ENCODE data around the gene NFATC1. TPM values are rescaled to one million over a fixed set of nuclear protein-coding genes. Genes with fewer than 3 reads are reported as not detected.

The NFATC1 gene
- total RNA-seq, 1 donor from 2014 or later, result 7.1 TPM

DNA sequence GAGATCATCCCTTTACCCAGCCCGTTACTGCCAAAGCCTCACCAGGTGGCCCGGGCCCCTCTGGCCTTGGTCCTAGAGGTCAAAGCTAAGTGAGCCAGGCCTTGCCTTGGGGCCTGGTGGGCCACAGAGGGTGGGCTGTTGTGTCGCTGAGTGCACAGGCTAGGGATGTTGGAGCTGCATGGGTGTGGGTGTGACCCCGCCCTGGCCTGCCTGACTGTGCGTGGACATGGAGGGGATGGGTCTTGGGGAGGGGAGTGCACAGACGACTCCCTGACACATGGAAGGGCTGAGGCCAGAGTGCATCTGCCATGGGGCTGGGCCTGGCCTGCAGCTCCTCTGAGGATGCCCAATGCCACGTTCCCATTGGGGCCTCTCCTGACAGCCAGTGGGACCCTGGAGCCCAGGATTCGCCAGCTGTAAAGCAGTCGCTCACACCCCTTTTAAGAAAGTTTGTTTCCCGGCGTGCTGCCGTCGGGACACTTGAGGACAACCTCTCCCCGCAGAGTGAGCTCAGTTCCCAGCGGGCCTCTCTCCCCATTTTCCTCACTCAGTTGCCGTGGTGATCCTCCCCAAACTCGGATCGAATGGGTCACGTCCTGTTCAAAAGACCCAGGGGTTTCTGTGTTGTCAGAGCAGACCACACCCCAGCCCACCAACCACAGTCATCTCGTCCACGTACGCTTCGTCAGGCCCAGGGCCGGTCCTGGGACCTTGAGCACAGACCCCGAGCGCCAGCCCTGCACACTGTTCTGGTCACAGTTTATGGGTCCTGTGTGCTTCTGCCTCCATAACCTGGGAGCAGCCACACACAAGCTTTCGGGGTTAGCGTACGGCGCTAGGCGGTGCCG lies 93.5 kb downstream of the NFATC1 start:
- Mint-ChIP-seq H3K4me3 (ENCODE audit: unreplicated experiment) (no peak overlapping the region), H3K27me3 (ENCODE audit: low read depth) (no peaks in the 10 kb centered on the region), H3K4me1 (ENCODE audit: low read depth) (peaks cover 29% of the 10 kb centered on the region), H3K9me3 (ENCODE audit: low read depth) (no peaks in the 10 kb centered on the region), H3K27ac (ENCODE audit: unreplicated experiment) (no peak overlapping the region), H3K36me3 (ENCODE audit: low read depth) (no peaks in the 10 kb centered on the region)
- TF ChIP-seq CTCF (IDR thresholded peaks at IDR 0.05), result no peak
- DNase-seq (ENCODE audit: low spot score), result peak; percentile 84

GRCh38 chr18:79489899-79490625 lies 94.3 kb downstream of the NFATC1 start:
- Mint-ChIP-seq H3K27me3 (ENCODE audit: low read depth) (no peaks in the 10 kb centered on the region), H3K9me3 (ENCODE audit: low read depth) (no peaks in the 10 kb centered on the region), H3K4me1 (ENCODE audit: low read depth) (peaks cover 23% of the 10 kb centered on the region), H3K27ac (ENCODE audit: unreplicated experiment) (no peak overlapping the region), H3K36me3 (ENCODE audit: low read depth) (no peaks in the 10 kb centered on the region), H3K4me3 (ENCODE audit: unreplicated experiment) (no peak overlapping the region)
- no peak for TF ChIP-seq CTCF (IDR thresholded peaks at IDR 0.05)
- peak; percentile 91 for DNase-seq (ENCODE audit: low spot score)

DNA sequence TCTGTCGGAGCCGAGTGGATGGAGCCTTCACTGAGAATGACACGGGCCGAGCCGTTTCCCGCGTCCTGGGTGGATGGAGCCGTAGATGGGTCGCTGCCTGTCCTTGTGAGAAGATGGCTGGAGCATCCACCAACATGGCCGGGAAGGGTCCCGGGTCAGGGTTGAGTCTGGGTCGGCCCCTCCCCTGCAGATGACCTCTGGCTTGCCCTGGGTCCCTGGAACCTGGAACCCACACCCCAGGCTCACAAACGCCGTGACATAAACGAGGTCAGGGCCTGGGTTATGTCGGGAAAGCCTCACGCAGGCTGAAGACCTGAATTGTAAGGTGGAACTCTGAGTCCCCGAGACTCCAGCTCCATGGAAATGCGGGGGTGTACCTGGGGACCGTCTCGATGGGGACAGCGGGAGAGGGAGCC lies 94.9 kb downstream of the NFATC1 start:
- Mint-ChIP-seq H3K27me3 (ENCODE audit: low read depth) (no peaks in the 10 kb centered on the region), H3K27ac (ENCODE audit: unreplicated experiment) (no peak overlapping the region), H3K4me1 (ENCODE audit: low read depth) (peaks cover 23% of the 10 kb centered on the region), H3K36me3 (ENCODE audit: low read depth) (no peaks in the 10 kb centered on the region), H3K9me3 (ENCODE audit: low read depth) (no peaks in the 10 kb centered on the region), H3K4me3 (ENCODE audit: unreplicated experiment) (no peak overlapping the region)
- peak; percentile 86 for DNase-seq (ENCODE audit: low spot score)
- TF ChIP-seq CTCF (IDR thresholded peaks at IDR 0.05), result no peak

DNA sequence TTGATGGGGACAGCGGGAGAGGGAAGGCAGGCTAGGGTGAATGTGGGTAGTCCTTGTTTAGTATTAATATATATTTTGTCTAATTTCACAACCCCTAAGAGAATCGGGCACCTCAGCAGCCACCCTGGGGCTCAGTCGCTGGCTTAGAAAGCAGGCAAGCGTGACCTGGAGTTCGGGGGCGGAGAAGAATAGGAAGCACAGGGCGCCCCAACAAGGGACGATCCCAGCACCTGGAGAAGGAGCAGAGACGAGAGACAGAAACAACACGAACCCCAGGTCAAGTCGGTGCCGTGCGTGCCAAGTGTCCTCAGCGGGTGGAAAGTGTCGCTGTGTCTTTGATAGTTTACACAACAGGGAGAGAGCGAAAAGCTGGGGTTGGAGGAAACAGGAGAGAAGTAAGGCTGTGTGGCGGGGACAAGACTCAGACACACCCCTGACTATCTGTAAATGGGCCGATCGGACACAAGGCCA lies 95.4 kb downstream of the NFATC1 start:
- peaks cover 20% of the 10 kb centered on the region for H3K4me1 Mint-ChIP-seq (ENCODE audit: low read depth)
- no peaks in the 10 kb centered on the region for H3K36me3 Mint-ChIP-seq (ENCODE audit: low read depth)
- H3K27ac Mint-ChIP-seq (ENCODE audit: unreplicated experiment), result no peak overlapping the region
- peak; percentile 75 for DNase-seq (ENCODE audit: low spot score)
- H3K4me3 Mint-ChIP-seq (ENCODE audit: unreplicated experiment), result no peak overlapping the region
- H3K9me3 Mint-ChIP-seq (ENCODE audit: low read depth), result no peaks in the 10 kb centered on the region
- no peaks in the 10 kb centered on the region for H3K27me3 Mint-ChIP-seq (ENCODE audit: low read depth)
- no peak for TF ChIP-seq CTCF (IDR thresholded peaks at IDR 0.05)

- peaks cover 7% of the 10 kb centered on the region for H3K9me3 Mint-ChIP-seq (ENCODE audit: low read depth)
These were observed 97.6 kb downstream of the NFATC1 start for GRCh38 chr18:79493211-79493800.

More at GRCh38 chr18:79493211-79493800, 97.6 kb downstream of the NFATC1 start:
- DNase-seq (ENCODE audit: low spot score), result peak; percentile 87
- H3K36me3 Mint-ChIP-seq (ENCODE audit: low read depth), result peaks cover 5% of the 10 kb centered on the region
- H3K4me3 Mint-ChIP-seq (ENCODE audit: unreplicated experiment), result no peak overlapping the region
- H3K27me3 Mint-ChIP-seq (ENCODE audit: low read depth), result no peaks in the 10 kb centered on the region
- H3K27ac Mint-ChIP-seq (ENCODE audit: unreplicated experiment), result no peak overlapping the region
- no peak for TF ChIP-seq CTCF (IDR thresholded peaks at IDR 0.05)
- H3K4me1 Mint-ChIP-seq (ENCODE audit: low read depth), result peaks cover 37% of the 10 kb centered on the region

All from chondrocyte (in vitro differentiated cells).